Ramos (cell line): ENCODE results near the gene NUDT16L1.

Experiments
- in situ Hi-C: fragments of 300-500 bp; cut with MboI; formaldehyde crosslinking; loops from one replicate; pipeline ENCODE4 v1.14.3; 2022; ENCODE audit warnings: low sequenced_read_pairs; ENCODE audit not compliant: unreplicated experiment

The NUDT16L1 gene

DNA sequence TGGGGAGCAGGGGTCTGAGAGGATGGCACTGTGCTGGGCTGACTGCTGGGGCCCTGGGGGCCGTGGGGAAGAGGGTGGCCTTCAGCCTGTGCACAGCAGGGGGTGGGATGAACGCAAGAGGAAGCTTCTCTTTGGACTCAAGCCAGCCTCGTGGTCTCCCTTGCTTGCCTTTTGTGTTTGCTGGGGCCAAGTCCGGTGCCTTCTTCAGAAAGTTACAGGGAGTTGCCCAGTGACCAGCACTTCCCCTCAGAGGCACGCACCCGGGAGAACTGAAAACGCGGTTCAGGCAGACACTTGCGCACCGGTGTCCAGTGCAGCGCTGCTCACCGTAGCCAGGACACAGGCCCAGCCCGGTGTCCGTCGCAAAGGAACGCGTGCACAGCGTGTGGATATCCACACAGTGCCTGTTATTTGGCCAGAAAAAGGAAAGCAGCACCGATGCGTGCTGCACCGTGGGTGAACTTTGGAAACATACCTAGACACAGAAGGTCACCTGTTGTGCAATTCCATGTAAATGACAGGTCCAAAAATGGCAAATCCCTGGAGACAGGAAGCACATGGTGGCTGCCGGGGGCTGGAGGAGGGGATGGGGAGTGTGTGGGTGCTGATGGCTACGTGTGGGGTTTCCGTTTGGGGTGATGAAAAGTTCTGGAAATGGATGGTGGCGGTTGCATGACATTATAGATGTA is 29.4 kb upstream of the NUDT16L1 start:
- in situ Hi-C loops: no loop called here

DNA sequence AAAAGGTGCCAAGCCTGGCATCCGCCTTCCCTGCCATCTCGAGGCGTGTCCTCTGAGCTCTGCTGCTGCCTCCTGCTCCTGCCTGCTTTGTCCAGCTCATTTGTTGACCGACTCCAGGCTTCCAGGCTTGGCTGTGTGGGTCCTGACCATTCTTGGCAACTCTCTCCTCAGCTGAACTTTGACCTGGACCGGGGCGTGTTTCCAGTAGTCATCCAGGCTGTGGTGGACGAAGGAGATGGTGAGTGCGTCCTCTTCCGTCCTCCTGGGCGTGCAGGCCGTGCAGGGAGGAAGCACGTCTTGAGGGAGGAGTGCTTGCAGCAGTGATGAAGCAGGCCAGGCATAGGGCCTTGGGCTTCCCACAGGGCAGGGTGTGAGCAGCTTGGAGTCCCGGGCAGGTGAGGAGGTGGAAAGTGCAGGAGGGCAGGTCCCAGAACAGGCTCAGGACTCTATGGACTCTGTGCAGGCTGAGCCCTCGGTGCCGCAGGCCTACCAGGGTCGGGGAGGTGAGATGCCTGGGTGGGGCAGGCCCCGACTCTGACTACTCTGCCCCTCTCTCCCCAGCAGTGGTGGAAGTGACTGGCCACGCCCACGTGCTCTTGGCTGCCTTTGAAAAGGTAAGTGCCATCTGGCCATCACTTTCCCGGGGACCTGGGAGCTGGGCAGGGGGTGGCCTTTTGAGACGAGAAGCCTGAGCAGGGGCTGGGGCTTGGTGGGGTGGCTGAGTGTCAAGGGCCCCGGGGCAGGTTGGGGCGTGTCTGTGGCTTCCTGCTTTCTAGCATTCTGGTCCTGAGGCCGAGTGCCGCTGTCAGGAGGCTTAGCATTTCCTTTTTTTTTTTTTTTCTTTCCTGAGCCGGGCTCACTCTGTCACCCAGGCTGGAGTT is 28.6 kb upstream of the NUDT16L1 start:
- in situ Hi-C loops: no loop called here

DNA sequence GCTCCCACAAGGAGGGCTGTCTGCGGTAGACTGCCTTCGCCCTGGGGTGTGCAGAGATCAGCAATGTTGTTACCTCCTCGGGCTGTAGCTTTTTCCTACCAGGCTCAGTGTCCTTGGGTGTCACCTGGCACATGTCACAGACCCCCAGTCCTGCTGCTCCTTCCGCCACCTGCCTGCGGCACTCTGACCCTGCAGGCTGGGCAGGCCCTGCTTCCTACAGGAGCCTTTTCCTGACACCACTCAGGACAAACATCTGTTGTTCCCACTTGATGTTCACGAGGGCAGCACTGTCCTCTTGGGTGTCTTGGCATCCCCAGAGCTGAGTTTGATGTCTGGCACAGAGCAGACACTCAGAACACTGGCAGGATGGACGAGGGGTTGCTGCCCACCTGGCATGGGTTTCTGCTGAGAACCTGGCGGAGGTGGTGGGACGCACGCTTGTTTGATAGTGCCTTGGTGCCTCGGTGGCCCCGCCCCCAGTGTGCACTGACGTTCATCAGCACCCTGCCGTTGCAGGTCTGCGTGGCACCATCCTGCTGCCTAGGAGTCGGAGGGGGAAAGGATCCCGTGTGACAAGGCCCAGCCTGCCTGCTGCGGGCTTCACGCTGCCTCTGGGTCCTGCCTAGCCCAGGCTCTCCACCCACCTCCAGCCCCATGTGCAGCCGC is 26.7 kb upstream of the NUDT16L1 start:
- in situ Hi-C loops: no loop called here

- in situ Hi-C loops: no loop called here
Measured at GRCh38 chr16:4667203-4667963, 26.0 kb upstream of the NUDT16L1 start.

DNA sequence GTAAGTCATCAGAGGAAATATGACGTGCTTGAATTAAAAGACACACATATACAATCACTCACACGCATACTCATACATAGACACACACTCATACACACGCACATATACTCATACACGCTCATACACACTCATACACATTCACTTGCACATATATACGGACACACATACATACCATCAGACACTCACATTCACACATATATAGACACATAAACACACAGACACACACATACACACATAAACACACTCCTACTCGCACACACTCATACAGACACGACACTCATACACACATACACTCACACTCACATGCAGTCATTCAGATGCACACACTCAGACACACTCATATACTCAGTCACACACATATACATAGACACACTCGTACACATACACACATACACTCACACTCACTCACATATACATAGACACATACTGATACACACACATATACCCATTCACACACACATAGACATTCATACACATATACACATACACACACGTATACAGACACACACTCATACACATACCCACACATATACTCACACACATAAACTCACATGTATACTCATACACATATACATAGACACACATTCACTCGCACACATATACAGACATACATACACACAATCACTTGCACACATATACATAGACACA is 24.9 kb upstream of the NUDT16L1 start:
- in situ Hi-C loops: no loop called here

- in situ Hi-C loops: no loop called here
Measured at GRCh38 chr16:4673387-4674046, 19.8 kb upstream of the NUDT16L1 start.

DNA sequence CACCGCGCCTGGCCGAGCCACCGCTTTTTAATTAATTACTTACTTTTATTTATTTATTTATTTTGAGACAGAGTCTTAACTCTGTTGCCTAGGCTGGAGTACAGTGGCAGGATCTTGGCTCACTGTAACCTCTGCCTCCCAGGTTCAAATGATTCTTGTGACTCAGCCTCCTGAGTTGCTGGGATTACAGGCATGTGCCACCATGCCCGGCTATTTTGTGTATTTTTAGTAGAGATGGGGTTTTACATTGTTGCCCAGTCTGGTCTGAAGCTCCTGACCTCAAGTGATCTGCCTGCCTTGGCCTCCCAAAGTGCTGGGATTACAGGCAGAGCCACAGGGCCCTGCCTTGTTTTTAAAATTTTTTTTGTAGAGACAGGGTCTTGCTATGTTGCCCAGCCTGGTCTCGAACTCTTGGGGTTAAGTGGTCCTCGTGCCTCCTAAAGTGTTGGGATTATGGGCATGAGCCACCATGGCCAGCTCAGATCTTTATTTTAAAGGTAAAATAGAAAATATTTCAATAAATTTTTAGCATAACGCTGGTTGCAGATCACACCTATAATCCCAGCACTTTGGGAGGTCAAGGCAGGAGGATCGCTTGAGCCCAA is 18.3 kb upstream of the NUDT16L1 start:
- in situ Hi-C loops: no loop called here

DNA sequence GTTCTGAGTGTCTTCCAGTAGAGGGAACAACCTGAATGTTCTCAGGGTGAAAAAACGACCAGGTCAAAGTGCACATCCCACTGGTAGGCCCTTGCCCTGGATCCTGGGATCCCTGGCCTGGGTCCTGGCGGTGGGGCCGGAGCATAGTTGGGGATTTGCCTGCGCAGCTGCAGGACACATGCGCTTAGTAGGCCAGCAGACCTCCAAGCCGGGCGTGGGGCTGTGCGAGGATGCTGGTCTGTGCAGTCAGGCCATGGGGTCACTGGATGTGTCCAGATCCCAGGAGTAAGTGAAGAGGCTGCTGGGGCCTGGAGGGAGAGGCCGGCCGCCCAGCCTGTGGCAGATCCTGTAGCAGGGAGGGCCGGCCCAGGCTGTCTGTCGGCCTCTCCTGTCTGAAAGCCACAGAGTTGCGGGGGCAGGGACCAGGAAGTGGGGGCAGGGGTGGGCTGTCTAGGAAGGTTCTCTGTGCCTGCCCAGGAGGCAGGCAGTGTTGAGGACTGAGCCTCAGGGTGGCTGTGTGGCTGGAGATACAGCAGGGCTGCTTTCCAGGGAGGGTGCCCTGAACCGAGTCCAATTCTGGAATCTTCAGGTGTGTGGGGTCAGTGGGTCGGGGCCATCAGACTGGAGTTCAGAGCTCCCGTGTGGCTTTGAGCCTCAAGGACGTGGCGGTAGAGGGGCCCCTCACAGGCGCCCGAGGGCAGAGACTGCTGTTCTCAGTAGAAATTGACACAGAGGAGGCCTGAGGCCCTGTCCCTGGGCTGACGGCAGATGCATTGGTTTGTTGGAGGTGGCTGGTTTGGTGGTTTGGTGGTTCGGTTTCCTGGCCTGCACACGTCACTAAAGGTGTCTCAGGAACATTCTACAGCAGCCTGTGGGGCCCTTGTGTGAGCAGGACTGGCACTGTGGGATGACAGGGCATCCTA is 17.2 kb upstream of the NUDT16L1 start:
- in situ Hi-C loops: no loop called here

DNA sequence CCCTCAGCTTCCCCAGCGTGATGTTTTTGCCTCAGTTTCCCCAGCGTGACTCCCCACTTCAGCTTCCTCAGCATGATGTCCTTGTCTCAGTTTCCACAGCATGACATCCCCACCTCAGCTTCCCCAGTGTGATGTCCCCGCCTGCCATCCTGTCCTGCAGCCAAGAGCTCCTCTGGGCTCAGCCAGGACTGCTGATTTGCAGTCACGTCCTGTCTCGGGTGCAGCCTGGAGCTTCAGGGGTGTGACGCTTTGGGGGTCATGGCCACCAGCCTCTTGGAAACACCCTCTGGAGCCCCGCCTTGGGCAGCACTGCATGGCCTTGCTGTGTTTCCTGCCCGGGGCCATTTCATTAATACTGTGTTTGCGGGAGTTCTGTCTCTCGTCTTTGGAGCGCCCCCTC is 16.5 kb upstream of the NUDT16L1 start:
- in situ Hi-C loops: no loop called here

DNA sequence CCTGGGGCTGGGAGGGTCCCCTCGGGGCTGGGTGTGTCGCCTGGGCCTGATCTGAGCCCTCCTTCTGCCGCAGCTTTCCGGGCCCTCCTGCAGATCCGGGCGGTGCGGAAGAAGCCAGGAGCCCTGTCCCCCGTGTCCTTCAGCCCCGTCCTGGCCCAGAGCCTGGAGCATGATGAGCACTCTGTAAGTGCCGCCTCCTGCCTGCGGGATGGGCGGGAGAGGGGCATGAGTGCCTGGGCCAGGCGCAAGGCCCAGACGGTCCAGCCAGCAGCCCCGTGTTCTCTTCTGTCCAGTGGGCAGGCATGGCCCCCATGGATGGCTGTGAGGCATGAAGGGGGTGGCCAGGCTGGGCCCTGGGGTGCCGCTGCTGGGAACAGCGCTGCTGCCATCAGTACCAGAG is 16.0 kb upstream of the NUDT16L1 start:
- in situ Hi-C loops: no loop called here

GRCh38 chr16:4677994-4678393 is 15.4 kb upstream of the NUDT16L1 start:
- in situ Hi-C loops: no loop called here

DNA sequence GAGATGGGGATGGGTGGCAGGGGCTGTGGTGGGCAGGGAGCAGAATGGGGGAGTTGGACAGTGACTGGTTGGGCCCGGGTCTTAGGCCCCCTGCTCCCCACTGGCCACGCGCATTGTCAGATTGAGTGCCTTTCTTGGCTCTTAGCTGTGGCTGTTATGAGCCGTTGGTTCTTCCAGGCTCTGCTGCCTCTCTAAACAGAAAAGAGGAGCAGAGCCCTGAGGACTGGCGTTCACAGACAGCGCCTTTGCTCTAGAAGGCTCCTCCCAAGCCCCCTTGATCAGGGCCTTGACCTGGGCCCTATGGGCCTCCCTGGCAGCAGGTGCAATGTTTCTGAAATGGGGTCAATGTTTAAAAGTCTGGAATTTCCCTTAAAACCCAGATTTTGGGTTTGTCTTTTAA is 14.8 kb upstream of the NUDT16L1 start:
- in situ Hi-C loops: no loop called here

DNA sequence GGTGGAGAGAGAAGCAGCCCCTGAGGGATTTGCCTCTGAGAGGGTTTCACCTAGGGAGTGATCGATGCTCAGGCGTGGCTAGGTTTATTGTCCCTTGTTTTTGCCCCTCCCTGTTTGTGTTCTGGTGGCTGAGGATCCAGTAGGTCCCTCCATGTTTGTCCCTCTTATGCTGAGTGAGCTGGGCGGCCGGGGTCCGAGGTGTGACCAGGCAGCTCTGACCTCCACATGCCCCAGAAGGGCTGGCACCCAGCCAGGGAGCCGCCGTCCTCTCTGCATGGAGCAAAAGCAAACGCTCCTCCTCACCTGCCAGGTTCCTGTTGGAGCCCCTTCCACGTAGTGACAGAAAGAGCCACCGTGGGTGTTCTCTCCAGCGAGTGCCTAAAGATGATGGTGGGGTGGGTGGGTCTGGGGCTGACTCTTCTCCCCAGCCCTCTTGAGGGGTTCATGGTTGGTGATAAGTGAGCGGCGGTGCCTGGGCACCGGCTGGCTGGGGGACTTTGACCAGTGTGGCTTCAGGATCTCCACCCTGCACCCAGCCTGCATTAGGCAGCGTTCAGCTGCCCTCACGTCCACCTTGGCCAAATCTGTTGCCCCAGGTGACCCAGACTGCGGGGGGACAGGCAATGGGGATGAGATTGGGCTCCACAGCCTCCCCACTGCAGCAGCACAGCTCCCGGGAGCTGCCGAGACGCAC is 14.1 kb upstream of the NUDT16L1 start:
- in situ Hi-C loops: no loop called here

GRCh38 chr16:4679850-4680636 is 13.3 kb upstream of the NUDT16L1 start:
- in situ Hi-C loops: no loop called here

GRCh38 chr16:4680673-4681470 is 12.5 kb upstream of the NUDT16L1 start:
- in situ Hi-C loops: no loop called here
